ENCODE results near the gene FNDC3B. TPM values are rescaled to one million over a fixed set of nuclear protein-coding genes. Genes with fewer than 3 reads are reported as not detected.

The FNDC3B gene
- total and polyA plus RNA-seq, 9 of the 15 experiments (the other 6 are each of a cell fraction or from before 2014, with no cell fraction given): 7.0 to 35.8 (median 16.2) TPM

GRCh38 chr3:172113710-172114109 is 74.3 kb downstream of the FNDC3B start:
- Histone ChIP-seq H2AFZ (ENCODE audit: low read depth, low read length) (no peak overlapping the region), H3K27me3 (ENCODE audit: control insufficient read depth in 2 of 2, insufficient read depth in 2 of 2, low read length in 2 of 2) (no peaks in the 10 kb centered on the region), H3K9me3 (replicated peaks; ENCODE audit: control insufficient read depth, insufficient read depth, low read depth, low read length) (no peaks in the 10 kb centered on the region), H3K4me2 (ENCODE audit: insufficient read depth, low read length) (no peak overlapping the region), H3K79me2 (ENCODE audit: control insufficient read depth, insufficient read depth, low read length) (peaks cover 40% of the 10 kb centered on the region), H4K20me1 (replicated peaks; ENCODE audit: control insufficient read depth, insufficient read depth, low read length) (no peaks in the 10 kb centered on the region; the same call in 1 of the 2 replicates), H3K27ac (ENCODE audit: extremely low read depth, low read depth, low read length) (no peak overlapping the region), H3K36me3 (ENCODE audit: control insufficient read depth, insufficient read depth, low read length) (peaks cover 58% of the 10 kb centered on the region; the same call in 2 of the 3 replicates), H3K4me1 (replicated peaks in 1 of 2; ENCODE audit: control insufficient read depth in 2 of 2, insufficient read depth in 2 of 2, low read length in 2 of 2) (no peaks in the 10 kb centered on the region; a peak in 1 of 5 replicates), H3K9me1 (ENCODE audit: control insufficient read depth, insufficient read depth, low read length) (no peaks in the 10 kb centered on the region), H3K4me3 (no peak overlapping the region), H3K9ac (ENCODE audit: insufficient read depth in 1 of 2, low read depth in 2 of 2, low read length in 2 of 2) (peak overlapping the region in 1 of 2 experiments; percentile 5; a peak in 1 of 4 replicates)
- no peak for DNase-seq (ENCODE audit: extremely low read depth in 1 of 4, low spot score in 3 of 4)
- CTCF ChIA-PET (ENCODE audit: low intra/inter-chr PET ratio): no interaction called here
- in situ Hi-C loops (cut with MboI) (no loop called here), intact Hi-C loops (cut with micrococcal nuclease) (no loop called here)
- no TSS peak for BruUV-seq (replicated peaks)
- no peak for FAIRE-seq
- POLR2A ChIA-PET: no interaction called here
- ATAC-seq: no peak; the same call in 2 of the 3 replicates
- WGBS (ENCODE audit: insufficient coverage, low coverage, missing lambda C conversion rate): 90% methylated on average over 5 of the region's 5 CpGs
- TF ChIP-seq ZFP36 (IDR thresholded peaks at IDR 0.05; ENCODE audit: low read depth, low read length, partially characterized antibody) (no peak), TFE3 (CRISPR knock-in tag; IDR thresholded peaks at IDR 0.05) (no peak), ZBTB34 (CRISPR knock-in tag; IDR thresholded peaks at IDR 0.05) (no peak), ZBTB33 (CRISPR knock-in tag; IDR thresholded peaks at IDR 0.05) (no peak), STAT6 (CRISPR knock-in tag; IDR thresholded peaks at IDR 0.05) (no peak), HMG20B (CRISPR knock-in tag; IDR thresholded peaks at IDR 0.05) (no peak)
